GM20431 (cell line): ENCODE measurements around the gene MATCAP1.

Experiments used
- in situ Hi-C: fragments of 300-500 bp; cut with MseI, MboI; formaldehyde crosslinking; loops from one replicate; pipeline ENCODE4 v1.15.0; 2020; ENCODE audit warnings: low sequenced_read_pairs; ENCODE audit not compliant: unreplicated experiment

The MATCAP1 gene

DNA sequence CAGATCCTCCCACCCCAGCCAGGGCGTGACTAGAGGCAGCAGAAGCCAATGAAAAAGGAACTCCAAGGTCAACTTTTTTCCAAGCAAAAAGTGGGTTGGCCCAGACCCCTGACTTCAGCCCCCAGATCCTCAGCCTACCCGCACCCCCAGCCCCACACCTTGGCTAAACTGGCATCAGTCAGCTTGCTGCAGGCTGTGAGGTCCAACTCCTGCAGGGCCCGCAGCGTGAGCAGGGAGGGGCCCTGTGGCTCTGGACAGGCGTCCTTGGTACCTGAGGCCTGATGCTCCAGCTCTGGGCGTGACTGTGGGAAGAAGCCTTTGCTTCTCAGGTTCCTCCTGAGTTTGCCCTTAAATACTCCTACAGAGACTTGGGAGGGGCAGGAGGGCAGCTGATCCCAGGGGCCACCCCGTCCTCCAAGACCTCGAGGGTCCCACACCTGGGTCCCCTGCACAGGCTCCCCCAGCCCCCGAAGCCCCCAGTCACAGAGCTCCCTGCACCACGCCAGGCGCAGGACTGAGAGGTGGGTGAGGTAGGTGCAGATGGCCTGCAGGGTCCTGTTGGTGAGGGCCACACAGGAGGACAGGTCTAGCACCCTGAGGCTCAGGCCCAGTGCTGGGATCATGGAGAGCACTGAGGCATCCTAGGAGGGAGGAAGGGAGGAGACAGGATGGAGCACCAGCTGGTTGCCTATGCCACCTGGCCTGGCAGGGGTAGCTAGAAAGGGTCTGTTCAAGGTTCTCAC lies 24.6 kb upstream of the MATCAP1 start:
- in situ Hi-C loops, result no loop called here

DNA sequence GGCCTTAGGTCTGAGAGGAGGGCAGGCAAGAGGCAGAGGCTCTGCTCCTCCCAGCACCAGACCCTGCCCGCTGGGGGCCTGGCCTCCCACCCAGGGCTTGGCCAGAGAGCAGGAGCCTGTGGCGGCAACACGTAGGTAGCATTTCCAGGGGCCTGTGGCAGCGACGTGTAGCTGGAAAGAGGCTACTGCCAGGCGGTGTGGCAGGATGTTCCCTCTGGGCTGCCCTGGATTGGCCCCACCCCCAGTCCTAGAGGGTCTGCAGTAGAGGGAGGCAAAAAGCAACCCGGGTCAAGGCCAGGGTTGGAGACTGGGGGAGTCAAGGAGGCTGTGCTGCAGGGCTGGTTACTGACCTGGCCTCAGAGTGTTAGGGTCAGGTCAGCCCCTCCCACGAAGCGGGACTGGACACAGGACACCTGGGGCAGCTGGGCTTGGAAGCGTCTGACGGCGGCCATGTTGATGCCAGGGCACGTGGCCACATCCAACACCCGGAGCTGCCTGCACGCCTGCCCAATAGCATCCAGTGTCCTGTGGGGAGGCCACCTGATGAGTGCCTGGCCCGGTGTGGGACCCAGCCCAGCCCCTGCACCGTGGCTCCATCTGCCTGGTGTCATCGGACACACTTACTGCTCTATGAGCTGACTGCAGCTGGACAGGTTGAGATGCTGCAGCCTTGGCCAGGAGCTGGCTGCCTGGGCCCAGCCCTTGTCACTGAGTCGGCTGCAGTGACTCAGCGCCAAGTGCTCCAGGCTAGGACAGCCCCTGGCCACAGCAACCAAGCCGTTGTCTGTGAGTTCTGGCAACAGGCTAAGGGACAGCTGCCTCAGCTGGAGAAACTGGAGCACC lies 23.7 kb upstream of the MATCAP1 start:
- in situ Hi-C loops, result no loop called here

DNA sequence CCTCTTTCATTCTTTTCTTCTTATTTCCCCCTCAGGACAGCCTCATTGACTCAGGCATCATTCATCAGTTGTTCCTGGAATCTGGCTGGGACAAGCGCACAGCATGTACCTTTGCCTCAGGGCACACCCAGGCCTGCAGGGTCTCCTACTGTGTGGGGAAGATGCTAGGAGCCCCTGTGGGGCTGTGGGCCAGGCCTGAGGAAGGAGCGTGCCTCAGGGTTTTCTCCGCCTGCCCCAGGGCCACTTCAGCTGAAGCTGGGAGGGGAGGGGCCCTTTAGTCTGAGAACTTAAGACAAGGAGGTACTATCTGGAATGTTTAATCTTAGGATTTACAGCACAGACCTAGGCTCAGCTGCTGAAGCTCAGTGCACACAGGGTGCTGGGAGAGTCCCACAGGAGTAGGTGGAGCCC lies 23.1 kb upstream of the MATCAP1 start:
- in situ Hi-C loops, result no loop called here

DNA sequence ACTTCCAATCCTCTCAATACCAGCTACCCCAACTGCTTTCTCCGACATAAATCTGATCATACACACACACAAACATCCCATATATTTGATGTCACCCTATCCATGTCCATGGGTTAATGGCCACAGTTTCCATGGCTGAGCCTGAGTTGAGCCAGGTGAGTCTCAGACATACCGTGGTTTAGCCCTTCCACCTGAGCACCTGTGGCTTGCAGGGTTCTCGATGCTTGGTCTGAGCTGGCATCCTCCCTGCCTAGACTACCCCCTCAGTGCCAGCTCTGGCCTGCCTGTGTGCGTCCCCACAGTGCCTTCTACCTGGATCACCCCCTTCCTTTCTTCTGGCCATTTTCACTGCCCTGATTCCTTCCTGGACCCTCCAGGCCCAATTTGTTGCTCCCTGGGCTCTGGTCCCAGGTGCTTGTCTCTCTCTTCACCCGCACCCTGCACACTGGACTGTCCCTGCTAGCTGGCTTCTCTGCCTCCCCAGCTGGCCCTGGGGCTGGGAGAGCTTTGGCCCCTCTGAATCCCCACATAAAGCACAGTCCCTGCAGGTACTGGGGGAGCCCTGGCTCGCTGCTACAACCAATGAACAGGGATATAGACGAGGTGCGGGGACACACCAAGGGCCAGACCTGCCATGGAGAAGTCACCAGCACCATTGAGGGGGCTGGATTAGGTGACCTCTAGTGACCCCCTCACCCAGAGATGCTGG lies 22.5 kb upstream of the MATCAP1 start:
- in situ Hi-C loops, result no loop called here

DNA sequence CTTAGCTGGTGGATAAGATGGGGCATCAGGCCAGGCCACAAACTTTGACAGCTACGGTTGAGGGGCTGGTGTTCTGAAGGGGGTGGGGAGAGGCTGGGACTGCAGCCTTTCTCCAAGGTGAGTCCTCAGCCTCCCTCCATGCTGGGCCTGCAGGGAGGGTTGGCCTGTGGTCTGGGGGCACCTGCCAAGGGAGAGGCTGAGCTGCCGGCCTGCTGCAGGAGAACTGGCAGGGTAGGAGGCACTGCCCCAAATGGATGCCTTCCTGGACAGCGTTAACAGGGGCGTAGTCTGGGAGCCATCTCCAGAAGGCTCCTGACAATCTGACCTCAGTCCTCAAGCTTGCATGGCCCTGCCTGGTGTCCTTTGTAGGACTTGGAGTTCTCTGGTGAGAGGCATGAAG lies 20.3 kb upstream of the MATCAP1 start:
- in situ Hi-C loops, result no loop called here

DNA sequence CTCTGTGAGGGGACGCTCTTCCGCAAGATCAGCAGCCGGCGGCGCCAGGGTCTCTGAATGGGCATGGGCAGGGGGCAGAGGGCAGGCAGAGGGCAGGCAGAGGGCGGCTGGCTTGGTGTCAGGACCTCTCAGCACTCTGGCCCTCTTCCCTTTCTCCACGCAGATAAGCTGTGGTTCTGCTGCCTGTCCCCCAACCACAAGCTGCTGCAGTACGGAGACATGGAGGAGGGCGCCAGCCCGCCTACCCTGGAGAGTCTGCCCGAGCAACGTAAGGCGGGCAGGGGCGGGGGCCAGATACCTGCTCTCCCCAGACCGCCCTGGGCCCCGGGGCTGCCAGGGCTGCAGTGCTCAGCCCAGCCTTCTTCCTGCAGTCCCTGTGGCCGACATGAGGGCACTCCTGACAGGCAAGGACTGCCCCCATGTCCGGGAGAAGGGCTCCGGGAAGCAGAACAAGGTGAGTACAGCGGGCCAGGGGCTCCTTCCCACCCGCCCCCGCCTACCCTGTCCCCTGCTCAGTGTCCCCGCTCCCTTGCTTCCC lies 19.3 kb upstream of the MATCAP1 start:
- in situ Hi-C loops, result no loop called here

DNA sequence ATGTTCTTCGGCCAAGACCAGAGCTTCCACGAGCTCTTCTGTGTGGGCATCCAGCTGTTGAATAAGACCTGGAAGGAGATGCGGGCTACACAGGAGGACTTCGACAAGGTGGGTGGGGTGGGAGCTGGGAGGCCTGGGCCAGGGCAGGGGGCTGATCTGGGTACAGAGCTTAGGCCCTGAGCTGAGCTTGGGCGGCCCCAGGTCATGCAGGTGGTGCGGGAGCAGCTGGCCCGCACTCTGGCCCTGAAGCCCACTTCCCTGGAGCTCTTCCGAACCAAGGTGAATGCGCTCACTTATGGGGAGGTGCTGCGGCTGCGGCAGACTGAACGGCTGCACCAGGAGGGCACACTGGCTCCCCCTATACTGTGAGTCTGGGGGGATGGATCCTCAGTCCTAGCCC lies 18.7 kb upstream of the MATCAP1 start:
- in situ Hi-C loops, result no loop called here

DNA sequence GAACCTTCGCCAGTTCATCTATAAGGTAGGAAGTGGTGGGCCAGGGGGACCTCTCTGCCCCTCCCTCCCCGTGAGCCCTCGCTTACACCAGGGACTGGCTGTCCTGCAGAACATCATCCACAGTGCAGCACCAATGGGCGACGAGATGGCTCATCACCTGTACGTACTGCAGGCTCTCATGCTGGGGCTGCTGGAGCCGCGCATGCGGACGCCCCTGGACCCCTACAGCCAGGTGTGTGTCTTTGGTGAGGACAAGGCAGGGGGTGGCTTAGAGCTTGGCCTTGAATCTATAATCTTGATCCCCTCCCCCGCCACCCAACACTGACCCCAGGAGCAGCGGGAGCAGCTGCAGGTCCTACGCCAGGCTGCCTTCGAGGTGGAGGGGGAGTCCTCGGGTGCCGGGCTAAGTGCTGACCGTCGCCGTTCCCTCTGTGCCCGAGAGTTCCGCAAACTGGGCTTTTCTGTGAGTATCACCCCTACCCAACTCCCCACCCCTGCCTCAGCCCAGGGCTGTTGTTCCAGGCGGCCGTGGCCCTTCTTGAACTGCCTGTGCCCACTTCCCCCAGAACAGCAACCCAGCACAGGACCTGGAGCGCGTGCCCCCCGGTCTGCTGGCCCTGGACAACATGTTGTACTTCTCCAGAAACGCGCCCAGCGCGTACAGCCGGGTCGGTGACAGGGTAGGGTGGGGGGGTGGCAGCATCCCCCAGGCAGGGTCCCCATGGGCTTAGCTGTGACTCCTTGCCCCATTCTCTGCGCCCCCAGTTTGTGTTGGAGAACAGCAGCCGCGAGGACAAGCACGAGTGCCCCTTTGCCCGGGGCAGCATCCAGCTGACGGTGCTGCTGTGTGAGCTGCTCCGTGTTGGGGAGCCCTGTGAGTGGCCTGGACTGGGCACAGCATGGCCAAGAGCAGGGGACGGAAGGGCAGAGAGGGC lies 17.9 kb upstream of the MATCAP1 start:
- in situ Hi-C loops, result no loop called here

DNA sequence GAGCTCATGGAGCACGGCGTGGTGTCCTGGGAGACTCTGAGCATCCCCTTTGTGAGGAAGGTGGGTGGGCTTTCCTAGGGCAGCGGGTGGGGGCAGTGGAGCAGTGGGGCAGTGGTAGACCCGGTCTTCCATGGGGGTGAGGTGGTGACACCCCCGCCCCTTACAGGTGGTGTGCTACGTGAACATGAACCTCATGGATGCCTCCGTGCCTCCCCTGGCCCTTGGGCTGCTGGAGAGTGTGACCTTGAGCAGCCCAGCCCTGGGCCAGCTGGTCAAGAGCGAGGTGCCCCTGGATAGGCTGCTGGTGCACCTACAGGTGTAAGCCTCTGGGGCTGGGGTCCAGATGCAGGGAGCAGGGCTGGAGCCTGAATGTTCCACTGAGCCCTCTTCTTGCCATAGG lies 16.7 kb upstream of the MATCAP1 start:
- in situ Hi-C loops, result no loop called here

DNA sequence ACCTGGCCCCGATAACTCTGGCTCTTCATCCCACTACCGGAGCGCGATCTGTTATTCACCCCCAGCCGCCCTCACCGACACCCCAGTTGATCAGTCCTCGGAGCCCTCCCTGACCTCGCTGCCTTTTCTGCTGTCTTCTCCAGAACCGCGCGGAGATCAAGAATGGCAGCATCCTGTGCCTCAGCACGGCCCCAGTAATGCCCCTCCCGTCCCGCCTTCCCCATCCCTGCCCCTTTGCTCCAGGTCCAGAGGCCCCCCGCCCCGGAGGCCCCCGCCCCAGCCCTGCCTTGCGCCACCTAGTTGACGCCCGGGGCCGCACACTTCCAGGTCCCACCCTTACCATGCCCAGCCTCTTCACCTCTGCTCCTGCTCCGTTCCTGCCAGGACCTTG lies 16.0 kb upstream of the MATCAP1 start:
- in situ Hi-C loops, result no loop called here

DNA sequence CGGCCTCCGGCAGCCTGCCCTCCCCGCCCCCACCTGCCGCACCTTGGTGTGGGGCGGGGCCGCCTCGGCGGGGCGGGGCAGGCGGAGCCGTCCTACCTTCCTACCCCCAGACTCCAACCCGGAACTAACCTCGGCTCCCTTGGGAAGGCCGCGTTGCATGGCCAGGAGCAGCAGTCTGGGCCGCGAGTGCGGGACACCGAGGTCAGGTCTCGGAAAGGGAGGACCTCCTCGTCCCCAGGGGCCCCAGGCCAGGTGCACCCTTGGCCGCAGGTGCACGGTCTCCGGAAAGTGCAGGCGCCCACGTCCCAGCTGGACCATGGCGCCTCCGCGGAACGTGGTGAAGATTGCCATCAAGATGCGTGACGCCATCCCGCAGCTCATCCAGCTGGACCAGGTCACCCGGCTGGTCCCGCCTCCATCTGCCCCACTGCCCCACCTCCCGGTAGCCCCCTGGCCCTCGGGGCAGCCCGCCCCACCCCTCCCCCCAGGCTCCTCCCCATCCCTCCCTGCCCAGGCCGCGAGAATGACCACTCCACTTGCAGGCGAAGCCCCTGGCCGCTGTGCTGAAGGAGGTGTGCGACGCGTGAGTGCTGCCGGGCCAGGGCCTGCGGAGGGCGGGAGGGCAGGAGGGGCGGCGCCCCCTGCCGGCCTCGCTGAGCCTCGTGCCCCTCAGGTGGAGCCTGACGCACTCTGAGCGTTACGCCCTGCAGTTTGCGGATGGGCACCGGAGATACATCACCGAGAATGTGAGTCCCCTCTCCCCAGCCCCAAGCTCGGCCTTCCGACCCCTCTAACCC lies 15.4 kb upstream of the MATCAP1 start, which contains the start of gene ELMO3:
TSS of gene ELMO3 (plus strand) at position 121 of the 797 bp plus-strand sequence. CDS start at position 317, 196 bp downstream.
- in situ Hi-C loops, result no loop called here

DNA sequence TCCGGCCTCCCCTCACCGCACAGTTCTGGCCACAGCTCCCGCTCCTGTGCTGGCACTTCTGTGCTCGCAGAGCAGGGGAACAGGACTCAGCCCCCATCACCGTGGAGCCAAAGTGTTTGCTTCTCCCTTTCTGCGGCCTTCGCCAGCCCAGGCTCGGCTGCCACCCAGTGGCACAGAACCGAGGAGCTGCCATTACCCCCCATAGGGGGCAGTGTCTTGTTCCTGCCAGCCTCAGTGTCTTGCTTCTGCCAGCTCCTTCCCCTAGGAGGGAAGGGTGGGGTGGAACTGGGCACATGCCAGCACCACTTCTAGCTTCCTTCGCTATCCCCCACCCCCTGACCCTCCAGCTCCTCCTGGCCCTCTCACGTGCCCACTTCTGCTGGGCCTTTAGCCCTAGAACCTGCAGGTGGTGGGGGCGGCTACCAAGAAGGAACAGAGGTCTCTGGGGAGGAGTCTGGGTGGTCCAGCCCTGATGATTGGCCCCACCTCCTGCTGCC lies 14.5 kb upstream of the MATCAP1 start:
- in situ Hi-C loops, result no loop called here

DNA sequence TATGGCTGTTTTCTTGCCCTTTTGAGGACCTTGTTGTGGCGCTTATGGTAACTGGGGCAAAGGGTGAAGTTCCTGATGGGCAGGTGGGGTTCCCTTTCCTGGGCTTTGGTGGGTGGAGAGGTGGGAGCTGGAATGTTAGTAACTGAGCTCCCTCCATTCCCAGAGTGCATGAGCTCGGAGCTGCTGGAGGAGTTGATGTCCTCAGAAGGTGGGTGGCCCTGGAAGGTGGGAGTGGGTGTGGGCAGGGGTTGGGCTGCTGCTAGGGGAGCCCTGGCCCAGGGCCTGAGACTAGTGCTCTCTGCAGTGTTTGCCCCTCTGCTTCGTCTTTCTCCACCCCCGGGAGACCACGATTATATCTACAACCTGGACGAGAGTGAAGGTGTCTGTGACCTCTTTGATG lies 13.9 kb upstream of the MATCAP1 start:
- in situ Hi-C loops, result no loop called here

DNA sequence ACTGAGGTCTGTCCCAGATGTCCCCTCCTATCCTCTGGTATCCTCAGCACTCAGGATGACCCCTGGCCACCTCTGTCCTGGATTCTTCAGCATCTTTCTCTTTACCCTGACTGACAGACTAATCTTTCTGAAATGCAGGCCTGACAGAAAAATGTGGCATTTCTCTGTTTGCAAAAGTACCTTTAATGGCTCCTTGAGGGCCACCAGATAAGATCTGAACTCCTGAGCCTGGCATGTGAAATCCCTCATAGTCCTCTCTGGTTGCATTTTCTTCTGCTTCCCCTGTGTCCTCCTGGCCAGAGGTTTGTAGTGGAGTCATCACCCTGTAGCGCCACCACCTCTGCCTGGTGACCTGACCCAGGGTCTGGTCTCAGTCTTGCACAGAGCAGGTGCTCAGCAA lies 13.1 kb upstream of the MATCAP1 start:
- in situ Hi-C loops, result no loop called here

DNA sequence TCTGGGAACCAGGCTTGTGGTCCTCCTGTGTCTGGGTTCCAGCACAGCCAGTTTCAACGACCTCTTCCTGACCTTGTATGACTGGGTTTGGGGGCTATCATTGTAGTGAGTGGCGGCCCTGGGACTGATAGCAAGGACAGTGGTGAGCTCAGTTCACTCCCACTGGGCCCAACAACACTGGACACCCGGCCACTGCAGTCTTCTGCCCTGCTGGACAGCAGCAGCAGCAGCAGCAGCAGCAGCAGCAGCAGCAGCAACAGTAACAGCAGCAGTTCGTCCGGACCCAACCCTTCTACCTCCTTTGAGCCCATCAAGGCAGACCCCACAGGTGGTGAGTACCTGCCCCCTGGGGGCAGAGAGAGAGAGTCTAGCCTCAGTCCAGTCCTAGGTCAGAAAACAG lies 11.9 kb upstream of the MATCAP1 start:
- in situ Hi-C loops, result no loop called here

DNA sequence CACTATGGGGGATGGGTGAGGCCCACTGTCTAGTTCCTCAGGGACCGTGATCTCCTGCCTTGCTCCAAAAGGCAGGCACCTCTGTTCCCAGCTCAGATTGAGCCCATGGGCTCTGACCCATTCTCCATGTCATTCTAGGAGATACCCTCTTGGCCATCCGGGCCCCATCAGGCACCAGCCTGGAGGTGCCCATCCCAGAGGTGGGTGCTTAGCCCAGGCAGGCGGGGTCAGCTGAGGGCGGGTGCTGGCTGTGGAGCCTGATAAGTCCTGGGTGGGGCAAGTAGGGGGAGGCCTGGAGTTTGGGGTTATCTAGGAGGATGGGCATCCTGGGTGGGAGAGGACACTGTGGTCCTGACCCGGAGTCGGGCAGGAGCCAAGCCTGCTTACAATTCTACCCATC lies 10.5 kb upstream of the MATCAP1 start:
- in situ Hi-C loops, result no loop called here

DNA sequence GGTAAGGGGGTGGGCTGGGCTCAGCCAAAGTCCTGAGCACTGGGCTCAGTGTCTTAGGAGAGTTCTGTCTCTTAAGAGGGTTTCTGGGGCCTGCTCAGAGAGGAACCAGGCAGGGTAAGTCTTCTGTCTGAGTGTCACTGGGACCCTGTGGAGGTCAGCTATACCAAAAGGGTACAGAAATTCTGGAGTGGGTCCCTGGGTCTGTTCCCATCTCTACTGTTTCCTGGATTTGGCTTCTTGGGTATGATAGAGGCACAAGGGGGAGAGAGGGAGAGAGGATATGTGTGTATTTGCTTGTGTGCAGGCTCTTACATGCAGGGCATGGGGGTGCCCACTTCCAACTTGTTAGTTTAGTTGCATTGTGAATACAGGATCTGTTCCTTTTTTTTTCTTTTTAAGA lies 9.8 kb upstream of the MATCAP1 start:
- in situ Hi-C loops, result no loop called here

DNA sequence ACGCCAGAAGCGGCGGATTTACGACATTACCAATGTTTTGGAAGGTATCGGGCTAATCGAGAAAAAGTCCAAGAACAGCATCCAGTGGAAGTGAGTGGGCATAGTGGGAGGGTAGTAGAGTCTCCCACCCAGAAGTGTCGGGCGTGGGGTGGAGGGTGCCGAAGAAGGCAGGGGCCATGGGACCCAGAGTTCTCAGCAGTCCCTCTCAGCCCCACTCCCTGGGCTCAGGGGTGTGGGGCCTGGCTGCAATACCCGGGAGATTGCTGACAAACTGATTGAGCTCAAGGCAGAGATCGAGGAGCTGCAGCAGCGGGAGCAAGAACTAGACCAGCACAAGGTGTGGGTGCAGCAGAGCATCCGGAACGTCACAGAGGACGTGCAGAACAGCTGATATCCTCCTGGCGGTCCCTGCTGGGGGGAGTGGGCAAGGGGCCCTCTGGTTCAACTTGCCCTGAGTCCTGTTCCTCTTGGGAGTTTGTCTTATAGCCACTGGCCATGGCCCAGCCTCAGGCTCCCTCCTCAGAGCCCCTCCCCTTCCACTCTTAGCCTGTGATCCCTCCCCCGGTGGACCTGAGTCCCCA lies 9.1 kb upstream of the MATCAP1 start:
- in situ Hi-C loops, result no loop called here
